HG02759 (cell line): ENCODE measurements around the gene TTYH2.
A peak's percentile ranks its signal among the peaks of the same experiment; 100 is the strongest.
"Not testable (repeated sequence)": the region's sequence is repeated elsewhere in the genome, so short reads cannot be mapped to it uniquely, and the experiment has no call there.

Source experiments
- ATAC-seq: cut with Tn5 transposase; IDR thresholded peaks from one replicate; pipeline ENCODE4 v1.9.1; 2021; ENCODE audit warnings: mild to moderate bottlenecking, moderate library complexity; ENCODE audit not compliant: unreplicated experiment

The TTYH2 gene, protein sequence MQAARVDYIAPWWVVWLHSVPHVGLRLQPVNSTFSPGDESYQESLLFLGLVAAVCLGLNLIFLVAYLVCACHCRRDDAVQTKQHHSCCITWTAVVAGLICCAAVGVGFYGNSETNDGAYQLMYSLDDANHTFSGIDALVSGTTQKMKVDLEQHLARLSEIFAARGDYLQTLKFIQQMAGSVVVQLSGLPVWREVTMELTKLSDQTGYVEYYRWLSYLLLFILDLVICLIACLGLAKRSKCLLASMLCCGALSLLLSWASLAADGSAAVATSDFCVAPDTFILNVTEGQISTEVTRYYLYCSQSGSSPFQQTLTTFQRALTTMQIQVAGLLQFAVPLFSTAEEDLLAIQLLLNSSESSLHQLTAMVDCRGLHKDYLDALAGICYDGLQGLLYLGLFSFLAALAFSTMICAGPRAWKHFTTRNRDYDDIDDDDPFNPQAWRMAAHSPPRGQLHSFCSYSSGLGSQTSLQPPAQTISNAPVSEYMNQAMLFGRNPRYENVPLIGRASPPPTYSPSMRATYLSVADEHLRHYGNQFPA

DNA sequence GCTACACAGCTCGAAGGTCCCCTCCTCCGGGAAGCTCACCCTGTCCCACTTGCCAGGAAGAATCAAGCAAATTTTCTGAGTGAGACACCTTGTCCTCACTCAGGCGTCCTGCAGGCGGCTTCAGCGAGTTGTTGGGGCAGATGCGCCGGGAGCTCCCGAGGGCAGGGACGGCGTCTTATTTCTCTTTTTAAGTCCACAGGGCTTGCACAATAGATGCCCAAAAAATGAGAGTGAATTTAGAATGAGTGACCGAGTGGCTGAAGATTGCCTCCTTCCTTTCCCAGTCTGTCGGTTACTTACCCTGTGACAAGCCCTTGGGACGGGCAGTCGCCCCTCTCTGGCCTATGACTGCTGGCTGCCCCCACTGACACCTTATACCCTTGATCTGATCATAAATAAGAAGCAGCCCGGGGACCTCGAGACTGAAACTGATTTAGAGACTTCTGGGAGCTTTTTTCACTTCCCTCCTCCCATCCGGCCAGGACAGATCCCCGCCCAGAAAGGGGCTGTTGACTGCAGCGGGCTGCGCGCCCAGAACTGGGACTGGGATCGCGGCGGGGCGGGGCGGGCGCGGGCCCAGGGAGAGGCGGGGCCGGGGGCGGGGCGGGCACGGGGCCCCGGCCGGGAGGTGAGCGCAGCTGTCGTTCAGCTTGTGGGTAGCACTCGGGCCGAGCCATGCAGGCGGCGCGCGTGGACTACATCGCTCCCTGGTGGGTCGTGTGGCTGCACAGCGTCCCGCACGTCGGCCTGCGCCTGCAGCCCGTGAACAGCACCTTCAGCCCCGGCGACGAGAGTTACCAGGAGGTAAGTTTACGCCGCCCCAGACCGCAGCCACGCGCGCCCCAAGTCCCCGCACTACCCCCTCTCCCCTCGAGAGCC lies at the start of gene TTYH2:
Gene TTYH2 (plus strand): TSS at position 659 of the 879 bp plus-strand sequence. CDS start 17 bp downstream, at position 676.
- peak; percentile 70 for ATAC-seq

DNA sequence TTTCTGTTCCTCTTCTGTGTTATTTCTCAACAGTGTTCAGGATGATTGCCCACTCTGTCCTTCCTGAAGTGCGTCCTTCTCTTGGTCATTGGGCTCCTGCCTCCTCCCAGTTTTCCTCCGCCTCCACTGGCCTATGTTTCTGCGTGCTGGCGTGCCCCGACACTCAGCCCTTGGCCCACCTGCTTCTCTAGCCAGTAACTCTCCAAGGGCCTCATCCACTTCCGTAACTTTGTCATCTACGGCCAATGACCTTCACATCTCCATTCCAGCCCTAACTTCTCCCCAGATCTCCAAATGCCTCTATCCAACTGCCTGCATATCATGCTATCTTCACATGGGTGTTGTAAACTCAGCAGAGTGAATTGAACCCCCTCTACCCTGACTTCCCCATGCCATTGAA lies 49.5 kb upstream of the TTYH2 start:
- ATAC-seq = no peak

DNA sequence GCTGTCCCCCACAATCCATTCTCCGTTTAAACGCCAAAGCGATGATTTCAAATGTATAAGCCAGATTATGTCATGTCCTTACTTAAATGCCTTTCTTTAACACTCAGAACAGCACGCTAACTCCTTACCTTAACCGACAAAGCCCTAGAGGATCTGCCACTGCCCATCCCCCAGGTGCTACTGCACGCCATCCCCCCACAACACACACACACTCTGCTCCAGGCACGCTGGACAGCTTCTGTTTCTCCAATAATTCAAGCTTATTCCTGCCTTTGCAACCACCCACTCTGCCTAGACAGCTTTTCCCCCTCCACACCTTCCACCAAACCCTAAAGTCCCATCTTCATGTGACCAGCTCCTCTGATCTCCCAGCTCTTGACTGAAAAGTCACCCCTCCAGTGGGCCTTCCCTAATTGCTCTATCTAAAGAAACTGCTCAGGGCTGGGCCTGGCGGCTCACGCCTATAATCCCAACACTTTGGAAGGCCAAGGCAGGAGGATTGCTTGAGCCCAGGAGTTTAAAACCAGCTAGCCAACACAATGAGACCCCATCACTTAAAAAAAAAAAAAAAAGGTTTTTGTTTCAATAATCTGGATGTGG lies 48.8 kb upstream of the TTYH2 start:
- no peak for ATAC-seq

DNA sequence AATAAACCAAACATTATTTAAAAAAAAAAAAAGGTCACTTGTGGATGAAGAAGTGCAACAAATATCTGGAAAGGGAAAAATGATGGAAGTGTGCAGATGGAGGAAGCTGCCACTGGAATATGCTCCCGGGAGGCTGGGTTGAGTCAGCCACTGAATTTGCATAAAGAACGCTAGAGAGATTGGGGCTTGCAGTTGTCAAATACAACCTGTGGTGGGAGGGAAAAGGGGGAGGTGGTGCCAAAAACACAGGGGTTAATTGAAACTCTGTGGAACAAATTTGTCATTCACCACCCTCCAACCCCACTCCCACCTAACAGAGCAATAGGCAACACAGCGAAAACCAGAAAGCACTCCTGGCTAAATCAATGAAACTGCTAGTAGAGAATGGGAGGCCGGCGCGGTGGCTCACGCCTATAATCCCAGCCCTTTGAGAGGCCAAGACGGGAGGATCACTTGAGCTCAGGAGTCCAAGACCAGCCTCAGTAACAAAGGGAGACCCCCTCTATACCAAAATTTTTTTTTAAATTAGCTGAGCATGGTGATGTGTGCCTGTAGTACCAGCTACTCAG lies 47.5 kb upstream of the TTYH2 start:
- ATAC-seq = no peak

DNA sequence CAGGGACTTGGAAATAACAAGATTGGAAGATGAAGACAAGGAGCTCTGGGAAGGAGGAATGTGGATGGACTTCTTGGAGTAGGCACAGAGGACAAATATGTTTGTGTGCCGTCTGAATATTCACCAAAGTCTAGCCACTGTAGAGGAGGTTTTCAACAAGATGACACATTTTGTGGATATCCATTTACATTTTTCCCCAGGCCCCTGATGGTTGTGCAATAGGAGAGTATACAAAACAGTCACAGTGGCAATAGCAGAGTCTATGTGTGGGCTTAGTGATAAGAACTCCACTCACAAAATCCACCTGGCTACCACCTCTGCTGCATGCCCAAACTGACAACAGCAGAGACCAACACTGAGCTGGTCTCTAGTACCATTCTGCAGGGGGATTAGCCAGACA lies 42.4 kb upstream of the TTYH2 start:
- no peak for ATAC-seq

DNA sequence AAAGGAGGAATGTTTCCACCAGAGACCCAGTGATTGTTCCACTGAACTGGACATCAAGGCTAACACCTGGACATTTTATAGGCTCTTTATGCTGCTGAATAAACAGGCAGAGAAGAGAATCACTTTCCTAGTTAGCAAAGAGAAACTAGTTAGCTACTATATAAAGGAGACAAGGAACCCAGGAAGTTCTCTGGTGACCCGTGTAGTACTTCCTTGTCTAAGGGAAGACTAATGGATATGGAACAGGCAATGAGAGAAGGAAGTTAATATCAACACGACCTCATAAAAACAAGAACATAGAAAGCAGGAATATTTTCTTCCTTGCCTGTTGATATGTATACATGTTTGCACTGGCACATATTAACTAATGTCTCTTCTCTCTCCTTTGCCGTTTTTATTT lies 40.7 kb upstream of the TTYH2 start:
- no peak for ATAC-seq

DNA sequence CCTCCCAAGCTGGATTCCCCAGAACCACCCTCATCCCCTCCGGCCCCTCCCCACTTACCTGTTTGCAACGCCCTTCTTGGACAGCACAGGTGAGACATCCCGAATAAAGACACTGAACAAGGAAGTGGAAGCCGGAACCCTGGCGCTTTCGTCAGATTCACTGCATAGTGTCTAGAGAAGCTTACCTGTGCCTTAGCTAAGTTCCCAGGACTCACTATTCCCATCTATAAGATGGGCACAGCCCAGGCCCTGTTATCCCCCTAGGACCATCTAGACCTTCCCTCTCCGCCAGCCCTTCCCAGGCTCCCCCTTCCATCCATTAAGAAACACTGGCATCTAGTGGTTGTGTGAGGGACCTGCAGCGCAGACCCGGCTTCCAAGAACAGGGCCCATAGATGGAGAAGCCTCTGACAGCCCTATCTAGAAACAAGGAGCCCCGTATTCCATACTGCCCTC lies 36.8 kb upstream of the TTYH2 start:
- ATAC-seq = no peak

DNA sequence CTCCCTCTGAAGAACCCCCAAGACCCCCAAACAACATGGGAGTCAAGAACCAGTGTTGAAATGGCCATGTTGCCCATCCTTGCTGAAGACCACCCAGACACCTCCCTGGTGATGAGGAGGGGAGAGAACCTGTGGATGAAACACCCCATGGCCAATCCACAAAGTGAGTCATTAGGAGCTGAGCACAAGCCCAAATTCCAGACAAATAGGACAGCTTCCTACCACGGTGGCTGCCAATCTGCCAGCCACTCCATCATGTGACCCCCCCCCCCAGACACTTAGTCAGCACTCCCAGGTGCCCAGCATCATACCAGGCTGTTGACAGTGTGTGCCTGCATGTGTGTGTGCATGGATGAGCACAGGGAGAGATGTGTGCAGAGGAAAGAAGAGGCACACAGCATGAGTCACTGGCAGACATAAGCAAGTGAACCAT lies 36.3 kb upstream of the TTYH2 start:
- ATAC-seq = no peak

DNA sequence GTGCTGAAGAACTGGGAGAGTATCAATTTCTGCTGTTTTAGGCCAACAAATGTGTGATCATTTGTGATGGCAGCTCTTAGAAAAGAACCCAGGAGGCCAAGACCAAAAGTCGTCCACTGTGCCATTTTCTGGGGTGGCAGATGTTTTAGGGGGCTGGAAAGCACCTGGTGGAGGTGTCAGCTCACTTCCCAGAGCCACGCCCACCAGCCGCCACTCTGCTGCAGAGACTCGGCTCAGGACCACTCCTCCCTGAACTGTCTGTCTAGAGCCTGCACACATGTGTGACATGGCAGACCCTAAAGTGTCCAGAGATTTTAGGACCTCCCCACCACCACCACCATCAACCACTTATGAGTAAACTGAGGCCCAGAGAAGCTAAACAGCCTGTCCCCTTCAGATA lies 33.8 kb upstream of the TTYH2 start:
- ATAC-seq = no peak

DNA sequence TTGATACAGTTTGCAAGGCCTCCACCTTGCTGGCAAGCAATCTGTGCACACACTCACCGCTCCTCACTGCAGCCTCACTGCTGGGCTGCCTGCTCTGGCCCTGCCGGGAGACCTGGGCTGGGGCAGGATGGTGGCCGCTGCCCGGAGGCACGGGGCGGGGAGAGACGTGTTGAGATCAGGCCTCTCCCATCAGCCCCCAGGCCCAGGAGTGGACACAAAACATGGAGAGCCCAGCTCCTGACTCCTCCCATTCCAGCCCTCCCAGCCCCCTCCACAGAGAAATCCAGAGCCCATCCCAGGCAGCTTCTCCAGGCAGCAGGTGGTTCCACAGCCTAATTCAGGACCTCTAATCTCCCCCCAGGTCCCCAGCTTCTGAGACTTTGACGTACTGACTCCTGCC lies 33.0 kb upstream of the TTYH2 start:
- ATAC-seq = no peak

DNA sequence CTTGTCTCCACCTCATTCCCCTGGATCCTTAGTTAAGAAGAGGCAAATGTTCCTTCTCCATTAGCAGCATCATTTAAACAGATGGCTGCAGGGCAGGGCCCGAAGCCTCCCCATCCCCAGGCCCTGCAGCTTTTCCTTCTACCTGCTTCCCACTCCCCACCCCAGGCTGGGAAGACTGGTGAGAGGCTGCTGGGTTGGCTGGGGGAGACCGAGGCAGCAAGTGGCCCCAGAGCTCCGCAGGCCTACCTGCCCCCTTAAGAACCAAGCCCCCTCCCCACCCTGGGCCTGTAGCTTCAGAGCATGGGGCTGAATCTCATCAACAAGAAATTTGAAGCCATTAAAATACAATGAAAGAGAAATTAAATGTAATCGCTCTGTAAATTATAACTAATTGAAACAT lies 32.0 kb upstream of the TTYH2 start:
- ATAC-seq = no peak

DNA sequence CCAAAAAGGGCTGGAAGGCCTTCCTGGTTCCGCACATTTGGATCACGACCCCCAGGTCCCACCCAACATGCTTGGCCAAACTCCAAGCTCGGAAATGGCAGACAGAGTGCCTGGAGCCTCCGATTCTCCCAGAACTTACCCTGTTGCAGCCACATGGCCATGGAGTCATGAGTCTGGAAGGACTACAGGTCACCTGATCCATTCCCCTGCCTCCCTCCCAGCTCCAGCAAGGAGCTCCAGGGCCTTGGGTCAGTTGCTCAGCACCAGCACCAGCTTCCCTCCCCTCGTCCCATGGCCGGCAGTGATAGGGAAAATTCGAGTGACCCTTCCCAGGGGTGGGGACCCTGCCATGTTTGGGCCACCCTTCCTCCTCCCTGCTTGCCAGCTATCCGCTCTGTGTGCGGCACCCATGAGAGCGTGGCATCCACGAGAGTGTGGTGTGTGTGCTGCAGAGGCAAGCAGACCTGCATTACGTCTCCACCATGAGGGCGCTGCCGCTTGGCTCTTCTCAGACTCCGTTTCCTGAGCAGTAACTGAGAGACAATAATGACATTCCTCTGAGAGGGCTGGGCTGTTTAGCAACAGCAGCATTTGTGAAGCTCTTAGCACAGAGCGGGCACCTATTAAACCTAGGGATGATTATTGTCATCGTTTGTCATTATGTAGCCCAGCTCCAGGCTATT lies 31.2 kb upstream of the TTYH2 start:
- ATAC-seq = no peak

DNA sequence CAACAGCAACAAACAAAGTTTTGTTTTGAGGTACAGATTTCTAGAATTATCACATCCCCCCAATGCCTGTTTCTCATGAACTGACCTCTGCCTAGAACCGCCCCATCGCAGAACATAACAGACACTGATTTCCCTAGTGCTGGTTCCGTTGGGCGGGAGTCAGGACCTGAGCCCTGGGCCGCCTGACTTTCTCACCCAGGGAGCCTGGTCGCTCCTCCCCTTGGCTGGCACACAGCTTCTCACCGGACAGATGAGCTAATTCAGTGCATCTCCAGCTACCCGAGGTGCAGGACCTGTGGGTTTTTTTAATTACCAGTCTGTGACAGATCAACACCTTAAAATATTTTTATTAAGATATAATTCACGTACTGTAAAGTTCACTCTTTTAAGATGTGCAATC lies 30.0 kb upstream of the TTYH2 start:
- no peak for ATAC-seq

DNA sequence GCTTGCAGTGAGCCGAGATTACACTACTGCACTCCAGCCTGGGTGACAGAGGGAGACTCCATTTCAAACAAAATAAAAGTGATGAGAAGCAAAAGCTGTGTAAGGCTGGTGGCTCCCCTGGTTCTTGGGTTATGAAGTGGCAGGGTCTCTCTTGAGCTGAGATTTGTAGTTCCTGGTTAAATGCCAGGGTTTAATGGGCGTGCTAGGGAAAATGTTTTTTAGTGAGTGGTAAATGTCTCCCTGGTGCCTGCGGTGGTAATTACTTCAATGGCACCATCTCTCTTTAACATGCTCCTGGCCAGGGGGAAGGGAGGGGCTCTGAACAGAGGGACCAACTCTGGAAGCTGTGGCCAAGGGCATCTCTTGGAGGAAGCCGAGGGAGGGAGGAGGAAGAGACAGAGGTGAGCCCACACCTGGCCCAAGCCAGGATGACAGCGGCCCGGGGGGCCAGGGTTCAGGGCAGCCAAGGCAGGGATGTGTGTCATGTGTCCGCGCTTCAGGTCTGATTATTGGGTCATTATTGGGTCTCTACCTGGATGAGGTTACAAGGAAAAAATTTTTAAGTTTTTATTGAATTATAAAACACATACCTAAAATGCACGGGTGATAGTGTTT lies 27.7 kb upstream of the TTYH2 start:
- ATAC-seq = no peak

DNA sequence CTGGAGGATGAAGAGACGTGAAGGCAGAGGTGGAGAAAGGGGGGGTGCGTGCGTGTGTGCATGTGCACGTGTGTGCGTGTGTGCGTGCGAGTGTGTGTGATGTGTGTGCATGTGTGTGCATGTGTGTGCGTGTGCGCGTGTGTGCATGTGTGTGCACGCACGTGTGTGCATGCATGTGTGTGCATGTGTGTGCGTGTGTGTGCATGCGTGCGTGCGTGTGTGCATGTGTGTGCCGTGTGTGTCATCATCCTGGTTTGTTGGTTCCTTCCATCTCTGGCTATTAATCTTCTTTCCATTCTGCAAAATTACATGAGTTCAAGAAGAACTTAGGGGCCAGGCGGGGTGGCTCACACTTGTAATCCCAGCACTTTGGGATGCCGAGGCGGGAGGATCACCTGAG lies 26.9 kb upstream of the TTYH2 start:
- ATAC-seq = no peak

DNA sequence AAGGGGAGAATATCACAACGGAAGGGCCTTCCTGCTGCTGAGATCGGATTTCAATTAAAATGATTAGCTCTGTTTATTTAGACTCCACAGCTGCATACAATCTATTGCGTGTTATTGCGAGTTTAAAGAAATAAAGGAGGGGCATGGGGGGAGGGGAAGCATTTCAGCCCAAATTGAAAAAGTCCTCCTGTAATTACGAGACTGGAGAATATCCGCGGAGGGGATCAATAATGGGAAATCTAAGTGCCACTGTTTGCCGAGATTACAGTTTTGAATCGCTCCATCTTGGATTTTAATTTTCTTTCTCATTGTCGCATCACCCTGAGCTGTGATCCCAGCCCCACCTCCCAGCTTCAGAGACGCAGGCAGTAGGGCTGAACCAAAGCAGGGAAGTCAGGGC lies 25.6 kb upstream of the TTYH2 start:
- ATAC-seq = no peak

DNA sequence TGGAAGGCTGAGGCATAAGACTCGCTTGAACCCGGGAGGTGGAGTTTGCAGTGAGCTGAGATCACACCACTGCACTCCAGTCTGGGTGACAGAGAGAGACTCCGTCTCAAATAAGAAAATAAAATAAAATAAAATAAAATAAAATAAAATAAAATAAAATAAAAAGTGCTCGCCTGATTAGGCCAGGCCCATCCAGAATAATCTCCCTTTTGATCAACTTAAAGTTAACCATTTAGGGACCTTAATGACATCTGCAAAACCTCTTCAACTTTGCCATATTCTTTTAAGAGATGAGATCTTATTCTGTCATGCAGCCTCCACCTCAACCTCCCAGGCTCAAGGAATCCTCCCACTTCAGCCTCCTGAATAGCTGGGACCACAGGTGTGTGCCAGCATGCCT lies 24.7 kb upstream of the TTYH2 start:
- ATAC-seq = not testable (repeated sequence)

DNA sequence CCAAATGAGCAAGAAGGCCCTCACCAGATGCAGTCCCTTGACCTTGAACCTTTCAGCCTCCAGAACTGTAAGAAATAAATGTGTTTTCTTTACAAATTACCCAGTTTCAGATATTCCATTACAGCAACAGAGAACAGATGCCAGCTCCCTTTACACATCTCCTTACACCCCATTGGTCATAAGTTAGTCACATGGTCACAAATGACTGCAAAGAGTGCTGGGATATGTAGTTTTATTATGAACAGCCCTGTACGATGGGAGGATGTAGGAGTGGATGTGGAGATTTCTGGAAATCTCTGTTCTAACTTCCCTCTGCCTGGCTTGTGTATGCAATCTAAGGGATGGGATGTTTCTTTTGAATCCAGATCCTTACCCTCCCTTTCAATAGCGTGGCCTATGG lies 23.2 kb upstream of the TTYH2 start:
- ATAC-seq = no peak

DNA sequence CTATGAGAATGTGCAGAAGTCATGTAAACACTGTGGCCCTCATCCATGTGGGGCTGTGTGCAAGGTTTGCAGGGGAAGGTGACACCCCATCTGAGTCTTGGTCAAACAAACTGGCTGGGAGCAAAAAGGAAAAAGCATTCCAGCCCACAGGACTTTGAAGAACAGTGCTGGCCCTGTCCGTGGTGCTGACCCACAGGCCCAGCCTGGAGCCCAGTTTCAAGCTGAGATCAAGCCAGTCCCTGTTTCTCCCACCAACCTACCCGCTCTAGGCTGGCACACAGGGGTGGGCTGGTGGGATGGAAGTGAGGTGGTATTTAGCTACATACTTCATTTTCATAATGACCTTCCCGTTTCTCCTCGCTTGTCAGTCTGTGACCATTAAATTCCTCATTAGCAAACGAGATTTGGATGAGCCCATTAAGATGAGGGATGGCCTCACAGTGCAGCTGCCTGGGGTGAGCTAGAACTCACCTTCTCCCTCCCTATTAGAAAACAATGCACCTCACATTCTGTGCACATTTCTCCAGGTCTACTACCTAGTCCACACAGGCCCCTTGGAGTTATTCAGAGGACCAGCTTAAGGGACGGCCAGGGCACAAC lies 22.5 kb upstream of the TTYH2 start:
- no peak for ATAC-seq
